HepG2 (cell line): ENCODE data around the gene RAC2. TPM values are rescaled to one million over a fixed set of nuclear protein-coding genes. Genes with fewer than 3 reads are reported as not detected.
A peak's percentile ranks its signal among the peaks of the same experiment; 100 is the strongest.

Experiments
- ATAC-seq: fragments of 200-7000 bp; cut with Tn5 transposase; 3 replicates; pipeline ENCODE4 v1.9.1; 2020; ENCODE audit warnings: mild to moderate bottlenecking, moderate library complexity
- BruUV-seq: library from RNA; stranded (reverse); fragments of 400-500 nt; replicated peaks from 2 replicates; lab custom pipeline; 2021; lab: Mats Ljungman, UMichigan
- CTCF ChIA-PET: fragments of 300-600 bp; formaldehyde crosslinking; extraction: SDS; loops from one replicate; lab custom pipeline; 2021; ENCODE audit warnings: low total read pairs, inconsistent platforms, low intra/inter-chr PET ratio; lab: Yijun Ruan, JAX
- POLR2A ChIA-PET: fragments of 350-600 bp; sonication (Branson Sonifier 250); formaldehyde crosslinking; loops from one replicate; lab custom pipeline; 2020; ENCODE audit warnings: antibody characterized with exemption, inconsistent platforms; lab: Yijun Ruan, JAX
- DNase-seq: peaks from one replicate; pipeline ENCODE4 v3.0.0-alpha.2; 2015; ENCODE audit warnings: low spot score
- FAIRE-seq: peaks from 3 replicates; lab custom pipeline; 2011; peaks lifted over from hg19 to GRCh38; lab: Jason Lieb, UNC
- H2AFZ ChIP-seq: one replicate; pipeline ENCODE4 v1.6.1; 2011; ENCODE audit warnings: low read length, inconsistent platforms
- H3K27ac ChIP-seq: fragments of 300-600 bp; 3 replicates; pipeline ENCODE4 v1.8.0; 2011; ENCODE audit warnings: mixed run types, mild to moderate bottlenecking, mixed read lengths, low read length, inconsistent platforms; ENCODE audit not compliant: insufficient read depth; ENCODE audit errors: extremely low read length
- H3K27me3 ChIP-seq, 2 experiments: fragments of 200-600 bp in 1 of 2; 2 replicates in 1 of 2; 3 replicates in 1 of 2; pipeline versions ENCODE4 v1.6.0 to v1.8.0; 2011; ENCODE audit warnings: low read length in 2 of 2, mild to moderate bottlenecking in 2 of 2, moderate library complexity in 2 of 2, inconsistent platforms in 1 of 2; ENCODE audit not compliant: insufficient read depth in 2 of 2, control insufficient read depth in 1 of 2
- H3K36me3 ChIP-seq, 2 experiments: fragments of 200-600 bp in 1 of 2; replicated peaks in 1 of 2; 2 replicates in 1 of 2; 3 replicates in 1 of 2; pipeline versions ENCODE4 v1.5.1 to v1.8.0; 2011; ENCODE audit warnings: low read length in 2 of 2, inconsistent platforms in 1 of 2; ENCODE audit not compliant: insufficient read depth in 2 of 2, control insufficient read depth in 1 of 2
- H3K4me1 ChIP-seq: 2 replicates; pipeline ENCODE4 v1.5.1; 2012; ENCODE audit warnings: low read length, inconsistent platforms; ENCODE audit not compliant: insufficient read depth
- H3K4me2 ChIP-seq: 2 replicates; pipeline ENCODE4 v1.6.0; 2011; ENCODE audit warnings: low read depth, low read length, inconsistent platforms
- H3K4me3 ChIP-seq, 3 experiments: fragments of 200-600 bp in 1 of 3; sonication (generic), shearing (Covaris generic) in 1 of 3; replicated peaks in 1 of 3; 2 replicates each; pipeline ENCODE4 v1.5.1; 2011 to 2016; ENCODE audit warnings: low read length in 3 of 3, inconsistent platforms in 2 of 3, low read depth in 2 of 3, mild to moderate bottlenecking in 2 of 3, control low read depth in 1 of 3, mixed read lengths in 1 of 3; ENCODE audit not compliant: insufficient read depth in 1 of 3
- H3K79me2 ChIP-seq: one replicate; pipeline ENCODE4 v1.6.1; 2011; ENCODE audit warnings: low read length, inconsistent platforms; ENCODE audit not compliant: insufficient read depth
- H3K9ac ChIP-seq: 2 replicates; pipeline ENCODE4 v1.6.0; 2011; ENCODE audit warnings: mild to moderate bottlenecking, low read depth, low read length, inconsistent platforms; ENCODE audit not compliant: insufficient read depth
- H3K9me3 ChIP-seq: 2 replicates; pipeline ENCODE4 v1.5.1; 2012; ENCODE audit warnings: mild to moderate bottlenecking, low read length
- H4K20me1 ChIP-seq: 2 replicates; pipeline ENCODE4 v1.6.0; 2011; ENCODE audit warnings: inconsistent platforms, mild to moderate bottlenecking, low read length, moderate library complexity; ENCODE audit not compliant: insufficient read depth
- CCDC6 ChIP-seq: sonication (generic); formaldehyde crosslinking; IDR thresholded peaks from 2 replicates; pipeline ENCODE4 v1.8.1; 2022; ENCODE audit warnings: mild to moderate bottlenecking, missing genetic modification reagents, moderate library complexity
- KDM5B ChIP-seq: sonication (generic); formaldehyde crosslinking; IDR thresholded peaks from 2 replicates; pipeline ENCODE4 v1.4.0; 2020; ENCODE audit warnings: missing genetic modification reagents, mild to moderate bottlenecking, borderline replicate concordance
- MYNN ChIP-seq: sonication (generic); formaldehyde crosslinking; IDR thresholded peaks from 2 replicates; pipeline ENCODE4 v1.4.0; 2020; ENCODE audit warnings: mild to moderate bottlenecking, low read depth, missing genetic modification reagents
- NFATC3 ChIP-seq: sonication (generic); formaldehyde crosslinking; IDR thresholded peaks from 2 replicates; pipeline ENCODE4 v1.5.1; 2020; ENCODE audit warnings: mild to moderate bottlenecking, missing genetic modification reagents
- POLR2AphosphoS5 ChIP-seq: IDR thresholded peaks from 2 replicates; pipeline ENCODE4 v1.6.1; 2012; ENCODE audit warnings: low read depth, low read length
- RAD21 ChIP-seq: fragments of 450-650 bp; formaldehyde crosslinking; IDR thresholded peaks from 2 replicates; pipeline ENCODE4 v1.5.0; 2020; ENCODE audit warnings: mild to moderate bottlenecking
- RCOR2 ChIP-seq: IDR thresholded peaks from 2 replicates; pipeline ENCODE4 v1.6.1; 2016; ENCODE audit warnings: missing biosample characterization, missing genetic modification reagents
- ZNF768 ChIP-seq: sonication (generic); formaldehyde crosslinking; IDR thresholded peaks from 2 replicates; pipeline ENCODE4 v1.4.0; 2020; ENCODE audit warnings: missing genetic modification reagents
- WGBS: methylation state at CpG from one replicate; pipeline ENCODE4 v1.1.6; 2017; ENCODE audit warnings: low lambda C conversion rate; 5-methylcytosine and 5-hydroxymethylcytosine counted together
- in situ Hi-C: cut with HindIII; loops from 2 replicates; pipeline ENCODE4 v1.10.0; 2017; ENCODE audit warnings: low pct_unique_long_range_greater_than_20kb; ENCODE audit not compliant: extremely low pct_ligation_motif_present
- intact Hi-C: fragments of 100-400 bp; cut with micrococcal nuclease; formaldehyde crosslinking; loops from one replicate; pipeline ENCODE4 v1.10.0; 2022; ENCODE audit not compliant: unreplicated experiment
- polyA plus RNA-seq, 8 experiments: library from polyadenylated mRNA; depleted of rRNA in 3 of 8; stranded (reverse) in 7 of 8; unstranded in 1 of 8; fragments of >200 nt; fragmentation: Illumina TruSeq in 4 of 8; extraction: Trizol in 4 of 8; gene quantifications; 2 replicates each; pipeline versions ENCODE4 v1.2.1 to v1.2.3, GENCODE V29; 2011 to 2016; ENCODE audit warnings: low read depth in 4 of 8, missing spikeins in 1 of 8, mixed read lengths in 1 of 8; ENCODE audit not compliant: insufficient read depth in 1 of 8
- total RNA-seq, 5 experiments: library from RNA; depleted of rRNA; stranded (reverse); fragments of >200 nt; fragmentation: Illumina TruSeq; extraction: Trizol; gene quantifications; 2 replicates each; pipeline ENCODE4 v1.2.3, GENCODE V29; 2016; ENCODE audit warnings: low read depth in 1 of 5
- TF ChIP-seq, protein P1 (sequence below): sonication (generic); formaldehyde crosslinking; IDR thresholded peaks from 2 replicates; pipeline ENCODE4 v1.5.0; 2020; ENCODE audit warnings: missing genetic modification reagents, mild to moderate bottlenecking, borderline replicate concordance
- TF ChIP-seq, protein P2 (sequence below): sonication (generic); formaldehyde crosslinking; IDR thresholded peaks from 2 replicates; pipeline ENCODE4 v1.8.1; 2023; ENCODE audit warnings: missing genetic modification reagents, inconsistent platforms, borderline replicate concordance
- TF ChIP-seq, protein P3 (sequence below): IDR thresholded peaks from 2 replicates; pipeline ENCODE4 v1.6.1; 2016; ENCODE audit warnings: missing compliant biosample characterization, missing genetic modification reagents, borderline replicate concordance
- TF ChIP-seq, protein P4 (sequence below): sonication (generic); formaldehyde crosslinking; IDR thresholded peaks from 2 replicates; pipeline ENCODE4 v1.4.0; 2020; ENCODE audit warnings: missing genetic modification reagents

The RAC2 gene
- total and polyA plus RNA-seq, 2 of the 13 experiments (the other 11 are each of a cell fraction or from before 2014, with no cell fraction given) = 0.73 TPM; not detected in 1

DNA sequence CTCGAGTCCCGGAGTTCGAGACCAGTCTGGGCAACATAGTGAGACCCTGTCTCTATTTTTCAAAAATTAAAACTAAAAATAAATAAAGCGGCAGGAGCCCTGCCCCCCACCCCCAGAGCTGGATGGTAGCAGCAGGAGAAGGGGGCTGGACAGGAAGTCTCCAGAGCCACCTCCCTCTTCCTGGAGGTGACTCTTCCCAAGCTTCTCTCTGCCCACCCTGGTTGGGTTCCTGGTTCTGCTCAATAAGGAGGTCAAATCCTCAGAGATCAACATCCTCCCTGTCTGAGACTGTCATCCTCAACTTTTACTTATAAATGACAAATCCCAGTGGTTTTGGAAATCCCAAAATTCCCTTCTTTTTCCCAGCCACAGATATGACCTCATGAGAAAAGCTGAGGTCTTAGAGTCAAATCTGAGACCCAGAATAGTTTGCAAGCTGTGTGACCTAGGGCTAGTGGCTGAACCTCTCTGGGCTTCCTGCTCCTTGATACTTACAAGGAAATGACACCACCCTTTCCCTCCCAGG, 57.0 kb downstream of the RAC2 start:
- Histone ChIP-seq H3K36me3 (no peaks in the 10 kb centered on the region), H3K27me3 (no peaks in the 10 kb centered on the region), H3K4me3 (0 out of 6 replicates have a peak overlapping the region, but pooled peaks of 1 of the 3 experiments have one; percentile 57), H3K79me2 (no peaks in the 10 kb centered on the region), H4K20me1 (no peaks in the 10 kb centered on the region), H2AFZ (no peak overlapping the region), H3K9me3 (no peaks in the 10 kb centered on the region), H3K9ac (no peak overlapping the region), H3K4me2 (peak overlapping the region; percentile 59; the same call in 1 of the 2 replicates), H3K4me1 (peaks cover 22% of the 10 kb centered on the region), H3K27ac (no peak overlapping the region)
- TF ChIP-seq RCOR2 (CRISPR knock-in tag) = no peak
- peak; percentile 71; the same call in 1 of the 2 replicates for TF ChIP-seq ZNF768
- ATAC-seq (no peak), FAIRE-seq (no peak), DNase-seq (no peak)
- in situ Hi-C loops = no loop called here
- no TSS peak for BruUV-seq
- ChIA-PET CTCF (no interaction called here), POLR2A (interaction anchor here (0.9 to 2.2 kb wide), 3 partner anchors 8 to 13 kb away, joined by 6 to 11 read pairs (median 7); no protein-coding TSS in a partner anchor)
- intact Hi-C loops = no loop called here
- 86% methylated on average over 4 of the region's 4 CpGs for WGBS

DNA sequence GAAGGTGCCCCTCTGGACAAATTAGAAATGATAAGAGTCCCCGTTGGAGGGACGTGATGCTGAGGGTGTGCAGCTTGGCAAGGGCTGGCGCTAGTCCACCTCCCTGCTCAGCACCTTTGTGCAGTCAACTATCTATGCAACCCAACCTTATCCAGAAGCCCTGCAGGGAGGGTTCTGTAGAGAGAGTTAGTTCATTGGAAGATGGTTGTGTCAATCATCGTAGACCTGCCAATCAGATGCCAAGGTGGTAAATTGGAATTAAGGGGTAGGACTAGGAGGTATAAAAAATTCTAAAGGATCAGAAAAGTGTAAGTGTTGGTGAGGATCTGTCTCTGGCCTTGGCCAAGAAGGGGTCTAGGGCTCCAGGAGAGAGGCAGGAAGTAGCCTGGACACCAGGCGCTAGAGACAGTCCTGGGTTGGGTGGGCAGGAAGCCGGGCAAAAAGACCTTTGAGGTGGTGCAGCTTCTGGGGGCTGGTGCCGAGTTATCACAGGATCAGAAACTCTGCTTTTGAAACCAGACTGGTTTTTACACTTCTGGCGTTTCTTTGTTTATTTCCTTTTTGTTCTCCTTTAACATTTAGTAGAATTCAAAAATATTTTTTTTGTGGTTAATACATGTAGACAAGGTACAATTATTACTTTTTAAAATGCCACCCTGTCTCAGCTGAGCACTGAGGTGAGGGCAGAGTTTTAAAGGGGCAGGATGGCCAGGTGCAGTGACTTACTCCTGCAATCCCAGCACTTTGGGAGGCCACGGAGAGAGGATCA, 57.7 kb downstream of the RAC2 start:
- in situ Hi-C loops (no loop called here), intact Hi-C loops (no loop called here)
- H3K27ac ChIP-seq = no peak overlapping the region
- H3K79me2 ChIP-seq = no peaks in the 10 kb centered on the region
- BruUV-seq = no TSS peak
- no peaks in the 10 kb centered on the region for H3K27me3 ChIP-seq
- peaks cover 22% of the 10 kb centered on the region for H3K4me1 ChIP-seq
- ATAC-seq = peak; percentile 44
- 70% methylated on average over 9 of the region's 9 CpGs for WGBS
- no peak overlapping the region for H3K9ac ChIP-seq
- no peak overlapping the region for H3K4me3 ChIP-seq
- H3K36me3 ChIP-seq = no peaks in the 10 kb centered on the region
- no peak overlapping the region for H2AFZ ChIP-seq
- H4K20me1 ChIP-seq = no peaks in the 10 kb centered on the region
- no peak overlapping the region; the same call in 1 of the 2 replicates for H3K4me2 ChIP-seq
- ChIA-PET CTCF (no interaction called here), POLR2A (interaction anchor here (2.2 kb wide), 2 partner anchors 11 to 13 kb away, joined by 7 to 11 read pairs; no protein-coding TSS in a partner anchor)
- H3K9me3 ChIP-seq = no peaks in the 10 kb centered on the region
- peak; percentile 64 for DNase-seq
- FAIRE-seq = no peak
- TF ChIP-seq KDM5B (CRISPR knock-in tag) (no peak), CCDC6 (no peak), NFATC3 (no peak), POLR2AphosphoS5 (no peak), MYNN (CRISPR knock-in tag) (no peak), RAD21 (CRISPR knock-in tag) (no peak)
- TF ChIP-seq, protein P1, sequence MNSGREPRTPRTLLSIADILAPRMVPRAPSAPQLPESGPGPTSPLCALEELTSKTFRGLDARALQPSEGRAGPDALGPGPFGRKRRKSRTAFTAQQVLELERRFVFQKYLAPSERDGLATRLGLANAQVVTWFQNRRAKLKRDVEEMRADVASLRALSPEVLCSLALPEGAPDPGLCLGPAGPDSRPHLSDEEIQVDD = no peak
- TF ChIP-seq, protein P2, sequence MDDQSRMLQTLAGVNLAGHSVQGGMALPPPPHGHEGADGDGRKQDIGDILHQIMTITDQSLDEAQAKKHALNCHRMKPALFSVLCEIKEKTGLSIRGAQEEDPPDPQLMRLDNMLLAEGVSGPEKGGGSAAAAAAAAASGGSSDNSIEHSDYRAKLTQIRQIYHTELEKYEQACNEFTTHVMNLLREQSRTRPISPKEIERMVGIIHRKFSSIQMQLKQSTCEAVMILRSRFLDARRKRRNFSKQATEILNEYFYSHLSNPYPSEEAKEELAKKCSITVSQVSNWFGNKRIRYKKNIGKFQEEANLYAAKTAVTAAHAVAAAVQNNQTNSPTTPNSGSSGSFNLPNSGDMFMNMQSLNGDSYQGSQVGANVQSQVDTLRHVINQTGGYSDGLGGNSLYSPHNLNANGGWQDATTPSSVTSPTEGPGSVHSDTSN (CRISPR knock-in tag) = peak; percentile 54; the same call in 1 of the 2 replicates
- TF ChIP-seq, protein P3, sequence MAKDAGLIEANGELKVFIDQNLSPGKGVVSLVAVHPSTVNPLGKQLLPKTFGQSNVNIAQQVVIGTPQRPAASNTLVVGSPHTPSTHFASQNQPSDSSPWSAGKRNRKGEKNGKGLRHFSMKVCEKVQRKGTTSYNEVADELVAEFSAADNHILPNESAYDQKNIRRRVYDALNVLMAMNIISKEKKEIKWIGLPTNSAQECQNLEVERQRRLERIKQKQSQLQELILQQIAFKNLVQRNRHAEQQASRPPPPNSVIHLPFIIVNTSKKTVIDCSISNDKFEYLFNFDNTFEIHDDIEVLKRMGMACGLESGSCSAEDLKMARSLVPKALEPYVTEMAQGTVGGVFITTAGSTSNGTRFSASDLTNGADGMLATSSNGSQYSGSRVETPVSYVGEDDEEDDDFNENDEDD = peak; percentile 80; the same call in 1 of the 2 replicates
- TF ChIP-seq, protein P4, sequence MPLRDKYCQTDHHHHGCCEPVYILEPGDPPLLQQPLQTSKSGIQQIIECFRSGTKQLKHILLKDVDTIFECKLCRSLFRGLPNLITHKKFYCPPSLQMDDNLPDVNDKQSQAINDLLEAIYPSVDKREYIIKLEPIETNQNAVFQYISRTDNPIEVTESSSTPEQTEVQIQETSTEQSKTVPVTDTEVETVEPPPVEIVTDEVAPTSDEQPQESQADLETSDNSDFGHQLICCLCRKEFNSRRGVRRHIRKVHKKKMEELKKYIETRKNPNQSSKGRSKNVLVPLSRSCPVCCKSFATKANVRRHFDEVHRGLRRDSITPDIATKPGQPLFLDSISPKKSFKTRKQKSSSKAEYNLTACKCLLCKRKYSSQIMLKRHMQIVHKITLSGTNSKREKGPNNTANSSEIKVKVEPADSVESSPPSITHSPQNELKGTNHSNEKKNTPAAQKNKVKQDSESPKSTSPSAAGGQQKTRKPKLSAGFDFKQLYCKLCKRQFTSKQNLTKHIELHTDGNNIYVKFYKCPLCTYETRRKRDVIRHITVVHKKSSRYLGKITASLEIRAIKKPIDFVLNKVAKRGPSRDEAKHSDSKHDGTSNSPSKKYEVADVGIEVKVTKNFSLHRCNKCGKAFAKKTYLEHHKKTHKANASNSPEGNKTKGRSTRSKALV (CRISPR knock-in tag) = no peak
